GM12865 (cell line): ENCODE measurements around the gene GPR153.

Experiments used
- DNase-seq: peaks from one replicate; pipeline ENCODE4 v3.0.0; 2010; ENCODE audit warnings: low read depth
- H3K4me3 ChIP-seq: 2 replicates; pipeline ENCODE4 v1.5.1; 2011; ENCODE audit warnings: mild to moderate bottlenecking, low read depth, low read length, control low read depth
- CTCF ChIP-seq: IDR thresholded peaks from 2 replicates; pipeline ENCODE4 v1.5.1; 2011; ENCODE audit warnings: low read length, control low read depth, low read depth, inconsistent platforms; ENCODE audit not compliant: insufficient read depth; ENCODE audit errors: missing control alignments

The GPR153 gene

GRCh38 chr1:6287431-6287886 lies 26.6 kb upstream of the GPR153 start:
- no peak overlapping the region for H3K4me3 ChIP-seq
- no peak for DNase-seq
- no peak for TF ChIP-seq CTCF

GRCh38 chr1:6287029-6287428 lies 26.1 kb upstream of the GPR153 start:
- no peak for TF ChIP-seq CTCF
- DNase-seq, result no peak
- no peak overlapping the region for H3K4me3 ChIP-seq

GRCh38 chr1:6286266-6286665 lies 25.4 kb upstream of the GPR153 start:
- no peak for DNase-seq
- TF ChIP-seq CTCF, result no peak
- H3K4me3 ChIP-seq, result no peak overlapping the region

- H3K4me3 ChIP-seq, result no peak overlapping the region
- TF ChIP-seq CTCF, result no peak
- no peak for DNase-seq
Observed at GRCh38 chr1:6285336-6285735, 24.4 kb upstream of the GPR153 start.

- DNase-seq, result no peak
- no peak overlapping the region for H3K4me3 ChIP-seq
- no peak for TF ChIP-seq CTCF
Observed at GRCh38 chr1:6282577-6283270, 21.8 kb upstream of the GPR153 start.

- DNase-seq, result no peak
- no peak for TF ChIP-seq CTCF
- H3K4me3 ChIP-seq, result no peak overlapping the region
Observed at GRCh38 chr1:6281511-6282402, 20.9 kb upstream of the GPR153 start.
